ENCODE results near the gene NSMF.
A peak's percentile ranks its signal among the peaks of the same experiment; 100 is the strongest.

The NSMF gene, protein sequence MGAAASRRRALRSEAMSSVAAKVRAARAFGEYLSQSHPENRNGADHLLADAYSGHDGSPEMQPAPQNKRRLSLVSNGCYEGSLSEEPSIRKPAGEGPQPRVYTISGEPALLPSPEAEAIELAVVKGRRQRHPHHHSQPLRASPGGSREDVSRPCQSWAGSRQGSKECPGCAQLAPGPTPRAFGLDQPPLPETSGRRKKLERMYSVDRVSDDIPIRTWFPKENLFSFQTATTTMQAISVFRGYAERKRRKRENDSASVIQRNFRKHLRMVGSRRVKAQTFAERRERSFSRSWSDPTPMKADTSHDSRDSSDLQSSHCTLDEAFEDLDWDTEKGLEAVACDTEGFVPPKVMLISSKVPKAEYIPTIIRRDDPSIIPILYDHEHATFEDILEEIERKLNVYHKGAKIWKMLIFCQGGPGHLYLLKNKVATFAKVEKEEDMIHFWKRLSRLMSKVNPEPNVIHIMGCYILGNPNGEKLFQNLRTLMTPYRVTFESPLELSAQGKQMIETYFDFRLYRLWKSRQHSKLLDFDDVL

GRCh38 chr9:137459152-137459600 lies at the start of gene NSMF:
Gene NSMF, minus strand, starts transcription at chr9:137459334. Its CDS starts 232 bp downstream, at chr9:137459102.
- DNase-seq: peak; percentile 95

DNA sequence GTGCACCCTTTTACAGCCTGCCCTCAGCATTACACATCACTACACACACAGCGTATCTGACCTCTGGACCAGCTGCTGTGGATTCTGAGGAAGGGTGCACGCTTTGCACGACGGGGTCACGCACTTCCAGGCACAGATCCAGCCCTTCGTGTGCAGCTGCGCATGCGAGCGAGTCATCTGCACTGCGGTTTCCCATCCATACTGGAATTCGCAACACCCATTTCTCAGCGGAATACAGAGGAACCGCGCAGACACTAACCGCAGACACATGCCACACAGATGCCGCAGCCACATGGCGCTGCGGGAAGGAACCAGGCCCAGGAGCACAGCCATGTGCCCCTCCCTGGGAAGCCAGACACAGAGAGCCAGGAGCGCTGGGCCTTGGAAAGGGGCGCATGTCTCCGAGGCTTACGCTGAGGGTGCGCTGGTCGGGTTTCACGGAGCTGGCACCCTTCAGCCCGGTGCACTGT lies 47.6 kb upstream of the NSMF start:
- DNase-seq: no peak

DNA sequence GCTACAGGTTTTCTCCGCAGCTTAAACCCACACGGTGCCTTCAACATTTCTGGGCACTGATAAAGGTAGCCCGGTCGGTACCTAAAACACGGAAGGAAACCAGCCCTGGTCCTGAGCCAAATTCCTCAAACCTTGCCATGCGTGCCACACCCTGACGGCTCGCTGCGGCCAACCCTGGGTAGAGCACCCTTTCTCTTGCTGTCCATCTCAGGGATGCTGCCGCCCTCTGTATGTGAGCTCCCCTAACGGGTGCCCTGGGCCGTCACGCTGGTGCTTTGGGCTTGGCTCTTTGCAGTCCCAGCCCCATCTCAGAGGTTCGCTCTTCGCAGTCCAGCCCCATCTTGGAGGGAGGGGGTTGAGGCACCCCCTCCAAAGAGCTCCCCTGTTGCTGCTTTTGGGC lies 47.1 kb upstream of the NSMF start:
- no peak for DNase-seq

- no peak for DNase-seq
These were observed 46.4 kb upstream of the NSMF start for GRCh38 chr9:137505421-137506140.

- DNase-seq: no peak
These were observed 45.3 kb upstream of the NSMF start for GRCh38 chr9:137504432-137504777.

GRCh38 chr9:137502008-137502911 lies 43.1 kb upstream of the NSMF start:
- DNase-seq: no peak

GRCh38 chr9:137501457-137501856 lies 42.3 kb upstream of the NSMF start:
- no peak for DNase-seq

GRCh38 chr9:137500666-137501397 lies 41.7 kb upstream of the NSMF start:
- DNase-seq: no peak

DNA sequence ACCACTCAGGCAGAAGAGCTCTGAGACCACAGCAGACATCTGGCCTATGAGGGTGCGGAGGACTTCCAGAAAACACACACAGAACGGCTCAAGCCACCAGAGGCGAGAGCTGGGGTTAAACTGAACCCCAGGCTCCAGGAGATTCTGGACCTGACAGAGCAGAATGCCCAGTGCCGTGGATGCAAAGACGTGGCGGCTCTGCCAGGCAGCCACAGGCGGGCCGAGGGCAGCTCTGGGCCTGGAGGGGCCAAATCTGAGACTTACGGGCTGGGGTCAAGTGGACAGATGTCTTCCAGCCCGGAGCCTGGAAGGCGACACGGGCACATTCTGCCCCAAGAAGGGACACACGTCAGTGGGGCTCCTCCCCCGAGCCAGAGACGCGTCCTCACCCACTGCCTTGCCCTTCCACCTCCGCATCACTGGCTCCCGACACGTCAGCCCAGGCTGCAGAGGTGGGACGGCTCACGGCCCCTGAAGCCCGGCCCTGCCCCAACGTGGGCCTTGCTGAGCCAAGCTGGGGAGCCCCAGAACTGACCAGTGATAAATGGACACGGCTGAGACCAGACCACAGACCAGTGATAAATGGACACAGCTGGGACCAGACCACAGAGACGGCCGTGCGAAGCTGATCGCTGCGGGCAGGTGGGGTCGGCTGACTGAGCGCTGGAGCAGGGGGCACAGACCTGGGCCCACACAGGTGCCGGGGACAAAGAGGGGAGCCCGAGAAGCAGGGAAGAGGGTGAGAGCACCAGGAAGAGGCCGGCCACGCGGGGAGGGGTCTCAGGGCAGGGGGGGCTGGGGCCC lies 40.9 kb upstream of the NSMF start:
- no peak for DNase-seq

- no peak for DNase-seq
These were observed 40.3 kb upstream of the NSMF start for GRCh38 chr9:137499416-137499815.

GRCh38 chr9:137498720-137499150 lies 39.6 kb upstream of the NSMF start:
- DNase-seq: no peak

DNA sequence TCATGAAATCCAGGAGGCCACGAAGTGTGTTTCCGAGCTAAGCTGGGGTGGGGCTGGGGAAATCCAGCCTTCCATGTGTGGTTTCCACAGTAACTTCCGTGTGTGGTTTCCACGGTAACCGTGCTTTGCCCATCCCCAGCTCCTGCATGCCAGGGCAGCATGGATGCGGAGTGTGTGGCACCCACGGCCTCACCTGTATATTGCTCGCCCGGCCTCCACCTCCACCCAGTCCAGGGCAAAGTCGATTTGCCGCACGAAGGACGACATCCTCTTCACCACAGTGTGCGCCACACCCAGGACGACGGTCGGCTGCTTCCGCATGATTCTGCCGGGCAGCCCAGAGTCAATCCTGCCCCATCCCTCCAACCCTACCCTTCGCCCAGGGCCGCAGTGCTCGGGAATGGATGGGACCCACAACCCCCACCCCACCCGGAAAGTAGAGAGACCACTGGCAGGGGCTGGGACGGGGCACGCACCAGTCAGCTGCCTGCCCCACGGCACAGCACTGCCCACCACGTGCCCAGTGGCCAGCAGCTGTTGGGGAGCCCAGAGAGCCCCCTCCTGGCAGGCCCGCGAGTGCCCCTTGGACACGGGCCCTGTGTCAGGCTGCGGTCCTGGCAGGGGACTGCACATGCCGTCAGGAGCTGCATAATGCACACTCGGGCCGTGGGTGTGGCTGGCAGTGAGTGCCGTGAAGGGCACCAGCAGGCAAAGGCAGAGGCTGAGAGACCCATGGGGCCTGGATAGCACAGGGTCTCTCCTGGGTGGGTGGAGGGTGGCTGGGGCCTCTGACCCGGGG lies 39.0 kb upstream of the NSMF start:
- no peak for DNase-seq

- no peak for DNase-seq
These were observed 37.7 kb upstream of the NSMF start for GRCh38 chr9:137496601-137497375.

GRCh38 chr9:137494550-137495351 lies 35.6 kb upstream of the NSMF start:
- DNase-seq: no peak

DNA sequence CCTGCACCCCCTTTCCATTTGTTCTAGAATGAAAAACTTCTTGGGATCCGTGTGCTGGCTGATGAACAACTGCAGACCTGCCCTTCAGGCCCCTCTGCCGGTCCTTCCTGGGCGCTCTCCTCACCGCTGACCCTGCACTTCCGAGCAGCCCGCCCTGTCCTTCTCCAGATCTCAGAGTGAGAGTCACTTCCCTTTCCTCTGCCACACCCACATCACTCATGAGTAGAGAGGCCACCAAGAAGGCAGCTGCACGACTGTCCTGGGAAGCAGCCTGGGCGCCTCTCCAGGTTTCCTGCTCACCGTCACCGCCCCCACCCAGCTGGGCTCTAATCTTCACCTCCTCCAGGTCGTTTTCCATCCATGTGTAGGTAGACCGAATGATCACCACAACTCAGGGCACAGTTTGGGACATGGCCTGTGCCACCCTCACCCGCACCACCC lies 35.0 kb upstream of the NSMF start:
- DNase-seq: no peak

- DNase-seq: no peak
These were observed 34.4 kb upstream of the NSMF start for GRCh38 chr9:137493364-137494103.

DNA sequence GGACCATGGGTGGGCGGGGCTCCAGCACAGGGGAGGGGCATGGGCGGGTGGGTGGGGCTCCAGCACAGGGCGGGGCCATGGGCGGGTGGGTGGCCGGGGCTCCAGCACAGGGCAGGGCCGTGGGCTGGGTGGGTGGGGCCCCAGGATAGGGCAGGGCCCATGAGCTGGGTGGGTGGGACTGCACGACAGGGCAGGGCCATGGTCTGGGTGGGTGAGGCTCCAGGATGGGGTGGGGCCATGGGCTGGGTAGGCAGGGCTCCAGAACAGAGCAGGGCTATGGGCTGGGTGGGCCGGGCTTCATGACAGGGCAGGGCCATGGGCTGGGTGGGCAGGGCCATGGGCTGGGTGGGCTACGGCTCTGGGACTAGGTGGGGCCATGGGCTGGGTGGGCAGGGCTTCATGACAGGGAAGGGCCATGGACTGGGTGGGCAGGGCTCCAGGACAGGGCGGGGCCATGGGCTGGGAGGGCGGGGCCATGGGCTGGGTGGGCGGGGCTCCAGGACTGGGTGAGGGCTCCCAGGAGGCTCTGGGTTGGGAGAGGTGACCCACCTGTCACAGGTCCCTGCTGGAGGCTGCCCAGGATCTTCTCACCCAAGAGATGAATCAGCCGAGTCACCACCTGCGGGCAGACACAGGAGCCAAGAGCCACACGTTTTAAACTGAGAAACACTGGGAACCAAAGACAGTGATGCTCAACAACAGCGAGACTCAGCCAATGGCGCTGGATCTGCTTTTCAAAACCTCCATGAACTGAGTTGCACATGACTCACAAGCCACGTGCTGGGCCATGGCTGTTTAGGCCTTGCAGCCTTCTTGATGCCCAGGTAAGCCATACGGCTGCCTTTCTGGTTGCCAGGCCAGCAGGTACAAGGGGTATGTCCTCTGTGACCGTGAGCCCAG lies 33.6 kb upstream of the NSMF start:
- no peak for DNase-seq

Data from right forelimb (tissue), 1 donor.